KG1 (cell line): ENCODE data around the gene SPARC.
"Not testable (repeated sequence)": the region's sequence is repeated elsewhere in the genome, so short reads cannot be mapped to it uniquely, and the experiment has no call there.

Source experiments
- DNase-seq: peaks from one replicate; lab custom pipeline; 2025; lab: John Stamatoyannopoulos, UW

Gene SPARC

GRCh38 chr5:151700296-151700695, 13.6 kb upstream of the SPARC start:
- no peak for DNase-seq

GRCh38 chr5:151699071-151699901, 12.6 kb upstream of the SPARC start:
- DNase-seq = no peak

- DNase-seq = not testable (repeated sequence)
Observed at GRCh38 chr5:151698081-151698480, 11.4 kb upstream of the SPARC start.

GRCh38 chr5:151697452-151697851, 10.7 kb upstream of the SPARC start:
- DNase-seq = no peak

GRCh38 chr5:151696470-151697061, 9.9 kb upstream of the SPARC start:
- no peak for DNase-seq

- no peak for DNase-seq
Observed at GRCh38 chr5:151695464-151695863, 8.7 kb upstream of the SPARC start.

- no peak for DNase-seq
Observed at GRCh38 chr5:151694035-151694485, 7.3 kb upstream of the SPARC start.

GRCh38 chr5:151692312-151692711, 5.6 kb upstream of the SPARC start:
- no peak for DNase-seq

GRCh38 chr5:151691706-151692105, 5.0 kb upstream of the SPARC start:
- DNase-seq = no peak

- DNase-seq = not testable (repeated sequence)
Observed at GRCh38 chr5:151689591-151689990, 2.9 kb upstream of the SPARC start.

GRCh38 chr5:151688436-151688835, 1.7 kb upstream of the SPARC start:
- DNase-seq = no peak

GRCh38 chr5:151685749-151686673, 704 bp downstream of the SPARC start:
- no peak for DNase-seq

- no peak for DNase-seq
Observed at GRCh38 chr5:151684690-151685361, 1.9 kb downstream of the SPARC start.

GRCh38 chr5:151683986-151684588, 2.6 kb downstream of the SPARC start:
- DNase-seq = no peak

- DNase-seq = no peak
Observed at GRCh38 chr5:151683444-151683843, 3.3 kb downstream of the SPARC start.

GRCh38 chr5:151682751-151683331, 3.9 kb downstream of the SPARC start:
- no peak for DNase-seq

GRCh38 chr5:151682240-151682639, 4.5 kb downstream of the SPARC start:
- no peak for DNase-seq

- DNase-seq = no peak
Observed at GRCh38 chr5:151680944-151681427, 5.7 kb downstream of the SPARC start.

GRCh38 chr5:151680156-151680505, 6.6 kb downstream of the SPARC start:
- DNase-seq = not testable (repeated sequence)

- no peak for DNase-seq
Observed at GRCh38 chr5:151679421-151680155, 7.1 kb downstream of the SPARC start.
